ENCODE results near the gene DEPP1.

Gene DEPP1

DNA sequence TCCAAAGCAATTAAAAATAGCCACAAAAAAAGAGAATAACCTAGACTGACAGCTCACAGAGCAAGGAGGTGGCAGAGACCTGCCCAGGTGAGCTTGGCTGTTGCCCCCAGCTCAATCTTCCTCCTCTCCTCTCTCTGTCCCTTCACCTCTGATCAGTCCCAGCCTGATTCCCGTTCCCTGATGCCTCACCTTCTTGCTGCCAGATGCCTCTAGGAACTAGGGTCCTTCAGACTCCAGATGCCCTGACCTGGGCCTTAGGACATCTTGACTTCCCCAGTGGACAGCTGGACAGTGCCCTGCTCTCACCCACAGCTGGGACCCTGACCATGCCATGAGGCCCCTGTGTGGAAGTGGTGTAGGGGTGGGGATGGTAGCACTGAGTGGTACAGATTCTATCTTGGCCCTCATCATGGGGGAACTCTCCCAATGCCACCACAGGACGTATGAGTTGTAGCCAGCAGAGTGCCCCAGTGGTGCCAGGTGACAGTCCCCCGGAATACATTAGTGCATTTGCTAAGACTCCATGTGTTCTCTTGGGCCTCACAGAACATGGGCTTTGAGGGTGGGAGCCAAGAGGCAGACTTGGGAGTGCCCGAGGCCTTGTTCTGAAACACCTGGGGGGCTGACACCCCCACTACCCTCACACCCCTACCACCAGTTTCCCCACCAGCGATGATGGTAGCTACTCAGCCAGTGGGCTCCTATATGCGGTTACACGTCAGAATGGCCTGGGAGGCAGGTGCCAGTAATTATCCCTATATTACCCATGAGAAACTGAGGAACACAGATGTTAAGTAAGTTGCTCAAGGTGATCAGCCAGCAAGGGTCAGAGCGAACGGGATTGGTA is 2.0 kb downstream of the DEPP1 start:
- no peak for TF ChIP-seq CTCF (IDR thresholded peaks at IDR 0.05; ENCODE audit: low read depth, low read length)

GRCh38 chr10:44975431-44976331 is 2.9 kb downstream of the DEPP1 start:
- DNase-seq (ENCODE audit: extremely low read depth, low read depth) = no peak
- TF ChIP-seq CTCF (IDR thresholded peaks at IDR 0.05; ENCODE audit: low read depth, low read length) = no peak

More for the DNA sequence above, 2.0 kb downstream of the DEPP1 start:
- no peak for DNase-seq (ENCODE audit: extremely low read depth, low read depth)

- no peak for DNase-seq (ENCODE audit: extremely low read depth, low read depth)
- peak; percentile 61 for TF ChIP-seq CTCF (IDR thresholded peaks at IDR 0.05; ENCODE audit: low read depth, low read length)
These were observed 3.8 kb downstream of the DEPP1 start for GRCh38 chr10:44974628-44975430.

DNA sequence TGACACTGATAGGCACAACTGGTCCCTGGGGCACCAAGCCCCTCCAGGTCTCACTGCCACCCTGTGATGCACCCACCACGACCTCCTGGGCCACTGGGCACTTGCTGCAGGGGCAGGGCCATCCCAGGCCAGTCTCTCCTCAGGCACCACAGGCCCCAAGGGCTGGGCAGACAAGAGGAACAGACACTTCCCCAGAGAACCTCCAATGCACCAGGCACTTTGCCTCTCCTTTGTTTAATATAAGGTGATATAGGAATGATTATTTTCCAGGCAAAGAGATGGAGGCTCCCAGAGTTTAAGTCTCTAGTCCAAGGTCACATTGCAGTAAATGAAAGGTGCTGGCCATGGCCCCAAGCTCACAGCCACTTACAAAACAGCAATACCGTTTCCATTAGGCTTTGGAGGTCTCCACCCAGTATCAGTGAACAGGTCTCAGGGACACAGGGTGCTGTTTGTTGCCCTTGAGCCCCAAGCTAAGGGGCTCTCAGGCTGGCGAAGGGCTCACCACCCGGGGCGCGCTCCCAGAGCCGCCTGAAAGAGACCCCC is 4.5 kb downstream of the DEPP1 start:
- no peak for DNase-seq (ENCODE audit: extremely low read depth, low read depth)
- no peak for TF ChIP-seq CTCF (IDR thresholded peaks at IDR 0.05; ENCODE audit: low read depth, low read length)

DNA sequence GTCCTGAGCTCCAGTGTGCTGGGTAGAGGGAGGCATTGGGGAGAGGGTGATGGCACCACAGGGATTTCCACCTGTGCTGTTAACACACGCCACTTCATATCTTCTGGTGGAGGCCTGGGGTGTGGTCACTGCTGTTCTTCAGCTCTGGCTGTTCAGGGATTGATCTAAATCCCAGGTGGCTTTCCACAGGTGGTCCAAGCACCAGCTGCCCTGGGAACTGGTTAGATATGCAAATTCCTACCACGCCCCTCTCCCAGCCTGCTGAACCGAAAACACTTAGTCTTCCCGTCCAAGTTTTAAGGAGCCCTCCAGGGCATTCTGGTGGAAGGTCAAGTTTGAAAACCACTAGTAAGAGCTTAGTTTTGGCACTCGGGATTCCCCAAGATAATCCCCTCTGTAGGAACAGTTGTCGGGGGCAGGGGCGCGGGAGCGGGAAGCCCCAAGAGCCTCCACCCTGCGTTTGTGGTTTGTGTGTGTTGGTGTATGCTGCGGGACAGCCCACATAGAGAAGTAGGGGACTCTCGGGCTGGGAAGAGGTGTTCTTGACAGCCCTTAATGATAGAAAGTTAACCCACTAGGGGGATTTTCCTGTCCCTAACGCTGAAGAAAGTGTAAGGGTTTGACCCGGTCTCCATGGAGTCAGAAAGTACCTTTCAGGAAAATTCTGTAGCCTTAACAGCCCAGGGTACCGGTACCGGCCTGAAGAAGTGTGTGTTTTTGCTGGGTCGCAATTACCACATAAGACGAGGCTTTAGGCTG is 5.1 kb downstream of the DEPP1 start:
- no peak for DNase-seq (ENCODE audit: extremely low read depth, low read depth)
- no peak for TF ChIP-seq CTCF (IDR thresholded peaks at IDR 0.05; ENCODE audit: low read depth, low read length)

DNA sequence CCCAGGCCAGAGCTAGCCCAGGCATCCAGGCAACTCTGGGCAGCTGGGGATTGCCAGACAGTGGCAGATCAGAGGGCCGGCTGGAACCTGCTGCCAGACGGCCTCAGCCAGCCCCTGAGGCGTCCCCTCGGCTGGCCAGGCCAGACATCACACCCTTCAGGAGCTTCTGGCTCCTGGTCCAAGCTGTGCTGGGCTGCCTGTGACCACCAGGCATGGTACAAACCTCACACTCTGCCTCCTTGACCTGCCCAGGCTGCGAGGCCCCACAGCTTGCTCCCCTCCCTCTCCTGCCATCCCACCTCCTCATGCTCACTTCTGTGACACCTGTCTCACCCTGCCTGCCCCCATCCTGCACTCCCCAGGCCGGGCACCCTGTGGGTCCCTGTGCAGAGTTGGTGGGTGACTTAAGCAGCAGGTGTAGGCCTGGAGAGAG is 5.7 kb downstream of the DEPP1 start:
- DNase-seq (ENCODE audit: extremely low read depth, low read depth) = no peak
- no peak for TF ChIP-seq CTCF (IDR thresholded peaks at IDR 0.05; ENCODE audit: low read depth, low read length)

All from AG09319 (cell line).